Activated CD8-positive, alpha-beta memory T cell treated with anti-CD3 and anti-CD28 coated beads, Interleukin-2, amount 50 U/mL, for 1 hour (primary cell): ENCODE measurements around the gene IGFBP6.
A peak's percentile ranks its signal among the peaks of the same experiment; 100 is the strongest.
"Not testable (repeated sequence)": the region's sequence is repeated elsewhere in the genome, so short reads cannot be mapped to it uniquely, and the experiment has no call there.

Experiments used
- DNase-seq: peaks from one replicate; pipeline ENCODE4 v3.0.0-alpha.2; 2020; ENCODE audit errors: extremely low read depth

The IGFBP6 gene

DNA sequence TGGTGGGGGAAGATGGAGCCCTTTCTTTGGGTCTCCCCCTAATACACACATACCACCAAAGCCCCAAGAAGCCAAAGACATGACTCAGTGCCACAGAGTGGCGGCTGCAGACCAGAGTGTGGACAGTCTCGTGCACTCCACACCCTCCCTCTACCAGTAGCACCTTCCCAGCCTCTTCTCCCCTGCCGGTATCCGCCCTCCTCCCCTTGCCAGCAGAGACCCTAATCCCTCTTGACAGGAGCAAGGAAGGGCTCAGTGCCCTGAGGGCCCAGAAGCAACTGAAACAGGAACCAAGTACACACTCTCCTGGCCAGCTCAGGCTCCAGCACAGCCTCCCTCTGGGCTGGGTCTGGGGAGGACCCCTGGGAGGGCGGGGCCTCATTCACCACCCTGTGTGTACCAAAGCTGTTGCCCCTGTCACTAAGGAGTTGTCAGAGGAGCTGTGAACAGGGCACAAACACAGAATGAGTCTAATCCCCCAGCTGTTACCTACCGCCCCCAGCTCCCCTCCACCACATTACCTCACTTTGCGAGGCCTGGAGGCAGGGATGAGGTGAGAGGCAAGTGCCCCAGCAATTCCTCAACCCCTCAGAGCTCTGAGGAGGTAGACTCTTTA, 26.5 kb upstream of the IGFBP6 start:
- no peak for DNase-seq

DNA sequence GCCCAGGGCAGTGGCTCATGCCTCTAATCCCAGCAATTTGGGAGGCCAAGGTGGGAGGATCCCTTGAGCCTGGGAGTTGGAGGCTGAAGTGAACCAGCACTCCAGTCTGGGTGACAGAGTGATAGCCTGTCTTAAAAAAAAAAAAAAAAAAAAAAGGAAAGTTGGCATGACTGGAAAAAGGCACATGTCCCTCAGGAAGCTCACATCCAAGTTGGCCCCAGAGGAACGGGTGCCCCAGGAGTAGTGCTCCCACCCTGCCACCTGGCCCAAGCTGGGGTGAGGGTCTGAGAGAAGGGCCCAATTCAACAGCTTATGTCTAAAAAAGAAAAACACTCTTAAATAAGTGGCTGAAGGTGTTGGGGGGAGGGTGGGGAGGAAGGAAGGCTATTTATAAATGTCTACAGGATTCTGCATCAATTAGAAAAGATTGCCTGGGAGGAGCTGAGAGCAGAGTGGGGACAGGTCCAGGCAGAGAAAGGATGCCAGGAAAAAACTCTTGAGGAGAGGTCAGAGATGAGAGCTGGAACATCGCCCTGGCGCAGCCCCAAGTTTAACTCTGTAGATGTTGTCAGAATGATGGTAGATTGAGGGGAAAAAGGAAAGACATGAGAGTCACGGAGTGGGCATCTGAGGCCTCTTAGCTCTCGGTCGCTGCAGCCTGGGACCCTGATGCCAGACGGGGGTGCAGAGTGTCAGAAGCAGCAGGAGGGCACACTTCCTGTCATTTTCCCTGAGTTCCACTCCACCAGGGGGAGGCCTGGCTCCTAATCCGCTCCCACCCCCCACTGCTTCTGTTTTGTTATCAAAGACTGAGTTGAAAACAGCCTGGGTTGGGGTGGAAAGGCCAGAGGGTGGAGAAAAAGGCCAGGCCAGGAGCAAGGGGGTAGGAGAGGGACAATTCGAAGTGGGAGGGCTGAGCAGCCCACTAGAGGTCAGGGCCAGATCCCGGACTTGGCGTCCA, 25.6 kb upstream of the IGFBP6 start:
- no peak for DNase-seq

- DNase-seq = no peak
Measured at GRCh38 chr12:53073881-53074280, 23.6 kb upstream of the IGFBP6 start.

DNA sequence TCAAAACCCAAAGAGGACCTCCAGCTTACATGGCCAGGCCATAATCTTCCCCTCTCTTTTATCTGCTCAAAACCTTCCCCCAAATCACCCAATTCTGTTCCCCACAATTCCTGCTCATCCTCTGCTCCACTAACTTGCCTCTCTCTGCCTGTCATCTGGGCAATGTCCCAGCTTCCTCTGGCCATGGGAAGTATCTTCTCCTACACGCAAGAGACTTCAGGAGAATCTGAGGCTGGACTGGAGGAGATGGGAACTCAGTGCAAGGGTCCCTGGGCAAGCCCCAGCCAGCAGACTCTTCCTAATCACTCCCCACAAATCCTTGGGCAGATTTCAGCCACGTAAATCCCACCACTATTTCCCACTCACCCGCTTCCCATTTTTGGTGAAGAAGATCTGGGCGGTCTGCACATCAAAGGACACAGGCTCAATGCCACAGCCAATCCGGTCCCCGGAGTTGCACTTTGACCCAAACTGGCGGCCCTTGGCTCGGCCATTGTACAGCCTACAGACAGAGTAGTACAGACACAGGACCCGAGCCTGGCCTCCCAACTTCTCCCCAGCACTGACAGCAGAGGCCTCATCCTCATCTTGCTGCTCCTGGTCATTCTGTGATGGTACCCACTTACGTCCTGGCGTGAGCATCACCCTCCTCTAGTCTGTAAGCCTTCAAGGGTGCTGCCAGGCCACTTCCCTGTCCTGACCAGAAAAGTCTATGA, 23.0 kb upstream of the IGFBP6 start:
- DNase-seq = no peak

DNA sequence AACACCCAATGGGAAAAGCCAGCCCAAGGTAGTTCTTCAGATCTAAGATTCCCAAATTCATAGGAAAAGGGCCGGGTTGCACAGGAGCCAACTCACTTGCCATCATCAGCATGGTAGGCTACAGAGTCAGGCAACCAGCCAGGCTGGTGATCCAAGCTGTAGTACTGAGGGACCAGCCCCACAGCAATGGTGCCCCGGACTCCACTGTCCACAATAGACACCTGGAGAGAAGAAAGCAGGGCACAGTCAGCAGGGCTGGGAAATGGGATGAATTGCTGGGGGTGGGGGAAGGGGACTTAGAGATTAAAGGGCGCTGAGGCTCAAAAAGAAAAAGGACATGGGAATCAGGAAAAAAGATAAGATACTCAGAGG, 22.5 kb upstream of the IGFBP6 start:
- no peak for DNase-seq

- no peak for DNase-seq
Measured at GRCh38 chr12:53076461-53076860, 21.0 kb upstream of the IGFBP6 start.

- no peak for DNase-seq
Measured at GRCh38 chr12:53077030-53077429, 20.4 kb upstream of the IGFBP6 start.

GRCh38 chr12:53078425-53079225, 18.8 kb upstream of the IGFBP6 start:
- no peak for DNase-seq

DNA sequence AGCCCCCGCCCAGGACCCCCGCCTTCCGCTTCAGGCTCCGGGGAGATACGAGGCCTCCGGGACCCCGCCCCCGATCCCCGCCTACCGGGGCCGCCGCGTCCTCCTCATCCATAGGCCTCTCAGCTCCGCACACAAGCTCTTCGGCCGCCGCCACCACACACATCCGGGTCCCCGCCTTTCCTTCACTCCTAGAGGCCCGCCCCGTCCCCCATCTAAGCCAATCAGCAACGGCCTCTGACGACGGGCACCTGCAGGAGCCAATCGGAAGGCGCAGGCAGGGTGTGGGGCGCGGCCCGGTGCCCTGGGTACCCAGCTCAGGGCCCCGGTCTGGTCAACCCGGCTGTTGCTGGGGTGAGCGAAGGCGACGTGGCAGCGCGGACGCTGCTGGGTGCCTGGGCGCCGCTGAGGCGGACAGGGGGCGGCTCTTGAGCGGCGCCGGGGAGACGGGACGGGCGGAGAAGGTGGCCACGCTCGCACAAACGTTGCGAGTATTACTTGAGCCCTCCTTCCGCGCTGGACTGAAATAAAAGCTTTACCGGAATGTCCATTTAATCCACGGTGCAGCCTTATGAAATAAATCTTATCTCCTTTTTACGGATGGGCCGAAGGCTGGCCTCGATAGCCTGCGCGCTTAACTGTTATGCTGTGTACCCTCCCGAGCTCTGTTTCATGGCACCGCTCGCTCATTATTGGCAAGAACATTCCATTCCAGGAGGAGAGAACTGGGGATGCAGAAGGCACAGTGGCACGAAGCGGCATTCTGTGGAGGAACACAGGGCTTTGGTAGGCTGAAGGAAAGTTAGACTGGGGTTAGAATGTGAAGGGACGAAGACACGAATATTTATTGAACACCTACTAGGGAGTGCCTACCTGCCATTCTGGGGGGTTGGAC, 18.0 kb upstream of the IGFBP6 start, which contains the start of gene SPRYD3:
TSS of gene SPRYD3 (minus strand) at position 165 of the 892 bp plus-strand sequence. CDS start at position 108, 57 bp downstream.
- DNase-seq = peak; percentile 93

DNA sequence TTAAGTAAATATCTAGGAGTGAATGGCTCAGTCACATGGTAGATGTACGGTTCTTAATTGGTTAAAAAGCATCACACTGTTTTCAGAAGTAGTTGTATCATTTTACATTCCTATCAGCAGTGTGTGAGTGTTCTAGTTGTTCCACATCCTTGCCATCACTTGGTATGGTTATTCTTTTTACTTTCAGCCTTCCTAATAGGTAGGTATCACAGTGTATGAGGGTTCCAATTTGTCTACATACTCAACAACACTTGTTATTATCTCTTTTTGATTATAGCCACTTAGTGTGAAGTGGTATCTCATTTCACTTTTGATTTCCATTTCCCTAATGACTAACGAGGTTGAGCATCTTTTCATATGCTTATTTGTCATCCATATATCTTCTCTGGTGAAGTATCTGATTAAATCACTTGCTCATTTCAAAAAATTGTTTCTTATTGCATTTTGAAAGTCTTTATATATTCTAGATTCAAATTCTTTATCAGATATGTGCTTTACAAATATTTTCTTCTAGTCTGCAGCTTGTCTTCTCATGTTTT, 14.8 kb upstream of the IGFBP6 start:
- no peak for DNase-seq

GRCh38 chr12:53086361-53086760, 11.1 kb upstream of the IGFBP6 start:
- no peak for DNase-seq

GRCh38 chr12:53090105-53090504, 7.4 kb upstream of the IGFBP6 start:
- DNase-seq = no peak

DNA sequence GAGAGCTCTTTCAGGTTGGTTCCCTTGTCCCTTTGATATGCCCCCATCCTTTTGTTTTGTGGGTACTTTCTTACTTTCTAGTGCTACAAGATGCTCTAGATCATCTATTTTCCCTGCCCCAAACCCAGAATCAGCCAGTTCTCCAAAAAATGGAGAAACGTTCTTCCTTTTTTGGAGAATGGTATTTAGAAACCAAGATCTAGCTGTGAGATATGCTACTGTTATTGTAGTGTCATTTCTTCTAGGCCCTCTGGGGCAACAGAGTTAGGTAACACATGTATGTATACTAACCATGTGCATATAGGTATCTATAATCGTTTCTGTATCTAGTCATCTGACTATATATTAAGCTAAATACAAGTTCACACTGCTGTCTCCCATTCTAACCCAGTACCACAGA, 6.9 kb upstream of the IGFBP6 start:
- no peak for DNase-seq

- no peak for DNase-seq
Measured at GRCh38 chr12:53091756-53092155, 5.7 kb upstream of the IGFBP6 start.

- no peak for DNase-seq
Measured at GRCh38 chr12:53093777-53094393, 3.6 kb upstream of the IGFBP6 start.

DNA sequence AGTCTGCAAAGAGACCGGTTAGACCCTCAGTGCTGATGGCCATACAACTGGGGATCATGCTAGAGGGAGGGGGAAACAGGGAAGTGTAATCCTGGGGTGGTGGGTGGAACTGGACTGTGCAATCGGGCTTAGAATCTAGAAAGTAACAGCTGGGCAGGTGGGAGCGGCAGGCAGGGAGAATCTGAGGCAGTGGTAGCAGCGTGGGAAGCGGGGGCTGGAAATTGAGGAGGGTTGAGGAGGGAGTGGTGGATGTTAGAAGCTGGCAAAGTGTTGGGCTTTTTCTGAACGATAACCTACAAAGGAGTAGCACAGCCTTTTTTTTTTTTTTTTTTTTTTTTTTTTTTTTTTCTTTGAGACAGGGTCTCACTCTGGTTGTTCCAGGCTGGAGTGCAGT, 3.1 kb upstream of the IGFBP6 start:
- DNase-seq = no peak

GRCh38 chr12:53094796-53095595, 2.5 kb upstream of the IGFBP6 start:
- not testable (repeated sequence) for DNase-seq

- DNase-seq = not testable (repeated sequence)
Measured at GRCh38 chr12:53095596-53095895, 1.9 kb upstream of the IGFBP6 start.

GRCh38 chr12:53096089-53096741, 1.3 kb upstream of the IGFBP6 start:
- no peak for DNase-seq
